Measurements from ENCODE around the gene INPP4A.
"Not testable (repeated sequence)": the region's sequence is repeated elsewhere in the genome, so short reads cannot be mapped to it uniquely, and the experiment has no call there.

INPP4A gene

GRCh38 chr2:98570356-98570755 is 125.7 kb downstream of the INPP4A start:
- DNase-seq: no peak

- no peak for DNase-seq
Observed at GRCh38 chr2:98571121-98571701, 126.6 kb downstream of the INPP4A start.

GRCh38 chr2:98571796-98572195 is 127.1 kb downstream of the INPP4A start:
- DNase-seq: no peak

- no peak for DNase-seq
Observed at GRCh38 chr2:98572211-98572610, 127.6 kb downstream of the INPP4A start.

- no peak for DNase-seq
Observed at GRCh38 chr2:98572676-98573075, 128.0 kb downstream of the INPP4A start.

GRCh38 chr2:98573426-98573825 is 128.8 kb downstream of the INPP4A start:
- DNase-seq: no peak

- DNase-seq: no peak
Observed at GRCh38 chr2:98576666-98577312, 132.1 kb downstream of the INPP4A start.

- no peak for DNase-seq
Observed at GRCh38 chr2:98577313-98577712, 132.7 kb downstream of the INPP4A start.

- DNase-seq: no peak
Observed at GRCh38 chr2:98578231-98578630, 133.6 kb downstream of the INPP4A start.

- DNase-seq: no peak
Observed at GRCh38 chr2:98579926-98580325, 135.3 kb downstream of the INPP4A start.

GRCh38 chr2:98580656-98581284 is 136.1 kb downstream of the INPP4A start:
- DNase-seq: no peak

GRCh38 chr2:98582523-98582922 is 137.9 kb downstream of the INPP4A start:
- DNase-seq: no peak

GRCh38 chr2:98583276-98583675 is 138.6 kb downstream of the INPP4A start:
- DNase-seq: no peak

- DNase-seq: peak; percentile 16
Observed at GRCh38 chr2:98583816-98584618, 139.4 kb downstream of the INPP4A start.

- DNase-seq: no peak
Observed at GRCh38 chr2:98585386-98585785, 140.7 kb downstream of the INPP4A start.

- DNase-seq: no peak
Observed at GRCh38 chr2:98586551-98587140, 142.0 kb downstream of the INPP4A start.

- DNase-seq: no peak
Observed at GRCh38 chr2:98588880-98589431, 144.3 kb downstream of the INPP4A start.

GRCh38 chr2:98589489-98589888 is 144.8 kb downstream of the INPP4A start:
- DNase-seq: no peak

- no peak for DNase-seq
Observed at GRCh38 chr2:98592565-98592964, 147.9 kb downstream of the INPP4A start.

GRCh38 chr2:98594665-98595064 is 150.0 kb downstream of the INPP4A start:
- not testable (repeated sequence) for DNase-seq

GRCh38 chr2:98598781-98599428 is 154.2 kb downstream of the INPP4A start:
- no peak for DNase-seq

GRCh38 chr2:98601532-98602132 is 157.0 kb downstream of the INPP4A start:
- DNase-seq: no peak

Data from NCI-H774 (cell line).